ENCODE measurements around the gene SRM.

GRCh38 chr1:11013160-11013531 is 46.7 kb downstream of the SRM start:
- TF ChIP-seq CTCF (IDR thresholded peaks at IDR 0.05; ENCODE audit: borderline replicate concordance, extremely low read depth, low read length, poor library complexity, severe bottlenecking) (no peak), EZH2 (IDR thresholded peaks at IDR 0.05; ENCODE audit: borderline replicate concordance, low read depth, low read length, severe bottlenecking) (no peak)
